NCI-H82 (cell line): ENCODE measurements around the gene BCO1.

Source experiments
- DNase-seq: peaks from one replicate; lab custom pipeline; 2025; lab: John Stamatoyannopoulos, UW

BCO1 gene

DNA sequence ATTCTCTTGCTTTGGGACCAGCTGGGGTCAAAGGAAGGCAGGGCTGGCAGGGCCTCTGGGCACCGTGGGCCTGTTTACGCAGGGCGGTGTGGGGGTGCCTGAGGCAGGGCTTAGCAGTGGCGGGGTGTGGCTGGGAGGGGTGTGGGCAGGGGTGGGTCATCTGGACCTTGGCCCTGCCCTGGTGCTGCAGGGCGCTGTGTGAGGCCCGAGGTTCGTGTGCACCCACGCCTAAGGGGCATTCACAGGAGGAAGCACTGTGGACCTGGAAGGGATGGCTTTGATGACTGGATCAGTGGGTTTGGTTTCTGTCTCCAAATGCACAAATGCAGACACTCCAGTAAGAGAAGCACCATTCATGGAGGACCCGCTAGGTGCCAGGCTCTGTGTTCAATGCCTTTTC is 37.3 kb downstream of the BCO1 start:
- no peak for DNase-seq

DNA sequence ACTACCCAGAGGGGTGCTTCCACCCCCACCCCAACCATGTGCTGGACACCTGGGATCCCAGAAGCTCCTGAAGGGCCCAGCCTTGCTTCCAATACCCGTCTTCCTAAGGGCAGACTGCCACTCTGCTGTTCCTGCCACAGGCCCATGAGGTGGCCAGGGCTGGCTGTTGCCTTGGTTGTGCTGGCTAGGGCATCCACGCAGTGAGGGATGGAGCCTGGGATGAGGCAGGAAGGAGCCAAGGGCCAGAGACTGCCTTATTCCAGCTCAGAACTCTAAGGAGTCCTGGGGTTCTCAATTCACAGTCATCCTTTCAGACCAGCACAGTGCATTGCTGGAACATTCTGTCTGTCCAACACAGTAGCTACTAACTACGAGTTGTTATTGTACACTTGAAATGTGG is 37.8 kb downstream of the BCO1 start:
- no peak for DNase-seq

DNA sequence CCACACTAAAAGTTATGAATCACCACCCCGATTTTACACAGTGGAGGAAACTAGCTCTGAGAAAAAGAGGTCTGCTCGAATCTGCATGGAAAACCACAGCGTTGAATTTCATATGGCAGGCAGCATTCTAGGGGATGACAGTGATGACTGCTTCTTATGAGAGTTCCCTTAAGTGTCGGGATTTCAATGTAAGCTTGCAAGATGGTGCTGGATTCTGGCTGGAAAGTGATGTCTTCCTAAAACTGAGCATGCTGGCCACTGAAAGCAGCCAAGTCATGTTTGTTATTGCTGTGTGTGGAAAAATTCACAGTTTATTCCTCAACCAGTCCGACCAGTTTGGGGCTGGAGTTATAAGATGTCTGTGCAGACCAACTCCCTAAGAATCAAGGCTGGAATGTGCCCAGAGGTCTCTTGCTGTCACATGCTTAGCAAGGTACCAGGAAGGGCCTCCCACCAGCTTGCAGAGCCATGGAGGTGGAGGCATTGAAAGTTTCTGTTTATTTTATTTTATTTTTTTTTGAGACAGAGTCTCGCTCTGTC is 39.1 kb downstream of the BCO1 start:
- DNase-seq: no peak

DNA sequence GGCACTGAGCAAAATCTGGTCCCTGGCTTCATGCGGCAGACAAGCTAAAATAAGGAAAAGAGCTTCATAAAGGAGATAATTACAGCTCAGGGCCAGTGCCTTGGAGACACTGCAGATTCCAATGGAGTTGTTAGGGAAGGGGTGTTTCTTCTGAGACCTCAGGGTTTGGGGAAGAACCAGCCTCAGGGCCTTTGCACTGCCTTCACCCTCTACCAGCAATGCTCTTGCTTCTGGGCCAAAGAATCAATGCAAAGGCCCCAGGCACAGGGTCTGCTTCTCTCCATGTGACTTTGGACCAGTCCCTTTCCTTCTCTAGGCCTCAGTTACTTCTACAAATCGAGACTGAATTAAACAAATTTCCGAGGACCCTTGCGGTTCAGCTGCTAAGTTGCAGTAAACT is 40.0 kb downstream of the BCO1 start:
- no peak for DNase-seq

DNA sequence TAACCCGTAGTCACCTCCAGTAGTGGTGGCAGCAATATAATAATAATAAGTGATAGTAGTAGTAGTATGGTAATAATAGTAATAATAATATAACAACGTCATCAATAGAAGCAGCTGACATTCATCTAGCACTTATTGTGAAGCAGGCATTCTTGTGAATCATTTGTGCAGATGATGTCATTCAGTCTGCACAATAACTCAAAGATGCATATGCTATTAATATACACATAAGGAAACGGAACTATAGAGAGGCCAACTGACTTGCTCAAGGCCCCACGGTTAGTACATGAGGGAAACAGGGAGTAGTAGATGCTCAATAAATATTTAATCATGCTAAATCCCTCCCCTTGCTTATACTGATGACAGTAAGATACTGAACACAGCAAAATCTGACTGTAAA is 40.9 kb downstream of the BCO1 start:
- DNase-seq: no peak

DNA sequence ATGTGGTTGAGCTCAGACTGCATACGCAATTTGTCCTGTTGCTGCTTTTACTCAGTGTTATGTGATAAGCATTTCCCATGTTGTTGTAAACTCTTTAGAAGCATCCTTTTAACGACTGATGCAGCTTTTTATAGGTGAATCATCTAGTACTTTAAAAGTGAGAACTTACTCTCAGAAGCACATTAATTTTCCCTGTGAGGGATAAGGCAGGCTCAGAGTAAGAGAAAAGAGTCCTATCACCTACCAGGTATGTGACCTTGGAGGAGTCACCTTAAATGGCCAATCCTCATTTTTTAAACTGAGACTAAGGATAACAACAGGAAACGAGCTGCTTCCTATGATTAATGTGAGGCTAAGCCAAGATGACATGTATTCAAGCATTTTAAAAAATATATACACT is 41.9 kb downstream of the BCO1 start:
- no peak for DNase-seq

DNA sequence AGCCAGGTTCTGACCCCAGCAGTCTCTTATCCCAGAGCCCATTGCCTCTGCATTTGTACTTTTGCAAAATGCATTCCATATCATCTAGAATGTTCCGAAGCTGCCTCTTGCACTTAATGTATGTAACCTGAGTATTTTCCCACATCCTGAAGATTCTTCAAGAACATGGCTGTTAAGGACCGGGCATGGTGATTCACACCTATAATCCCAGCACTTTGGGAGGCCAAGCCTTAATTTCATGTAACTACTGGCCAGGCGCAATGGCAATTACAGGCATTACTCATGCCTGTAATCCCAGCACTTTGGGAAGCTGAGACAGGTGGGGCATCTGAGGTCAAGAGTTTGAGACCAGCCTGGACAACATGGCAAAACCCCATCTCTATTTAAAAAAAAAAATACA is 44.6 kb downstream of the BCO1 start:
- no peak for DNase-seq

DNA sequence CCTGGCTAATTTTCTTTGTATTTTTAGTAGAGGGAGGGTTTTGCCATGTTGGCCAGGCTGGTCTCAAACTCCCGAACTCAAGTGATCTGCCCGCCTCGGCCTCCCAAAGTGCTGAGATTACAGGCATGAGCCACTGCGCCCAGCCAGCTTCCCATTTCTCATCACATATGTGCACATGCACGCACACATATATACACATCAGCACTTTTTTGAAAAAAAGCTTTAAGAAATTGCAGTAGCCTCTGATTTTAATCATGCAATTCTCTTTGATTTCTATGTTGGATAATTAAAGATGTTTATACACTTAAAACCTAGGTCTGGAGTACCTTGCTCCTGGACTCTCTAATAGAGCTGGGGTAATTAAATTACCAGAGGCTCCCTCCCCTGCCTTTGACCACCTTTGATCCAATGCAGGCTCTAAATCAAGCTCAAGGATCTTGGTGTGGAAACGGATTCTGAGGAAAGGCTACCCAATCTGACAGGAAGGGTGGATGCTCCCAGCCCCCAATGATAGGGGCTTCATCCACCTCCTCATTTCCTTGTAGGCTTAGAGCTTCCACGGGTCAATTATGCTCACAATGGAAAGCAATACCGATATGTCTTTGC is 46.6 kb downstream of the BCO1 start:
- DNase-seq: peak; percentile 2

DNA sequence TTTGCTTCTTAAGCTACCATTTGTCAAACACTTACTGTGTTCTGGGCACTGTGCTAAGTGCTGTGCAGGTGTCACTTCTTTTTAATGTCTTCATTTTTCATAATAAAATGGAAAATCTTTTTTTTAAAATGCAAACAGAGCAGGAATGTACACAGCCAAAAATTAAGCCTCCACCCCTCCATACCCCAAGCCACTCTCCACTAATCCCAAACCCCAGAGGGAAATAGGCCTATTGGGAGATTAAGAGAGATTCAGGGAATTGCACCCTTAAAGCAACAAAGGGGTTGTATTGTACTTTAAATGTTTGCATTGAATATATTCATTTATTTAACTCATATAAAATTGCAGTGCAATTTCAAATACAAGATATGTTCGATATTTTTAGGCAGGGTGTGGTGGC is 47.7 kb downstream of the BCO1 start:
- peak; percentile 19 for DNase-seq

DNA sequence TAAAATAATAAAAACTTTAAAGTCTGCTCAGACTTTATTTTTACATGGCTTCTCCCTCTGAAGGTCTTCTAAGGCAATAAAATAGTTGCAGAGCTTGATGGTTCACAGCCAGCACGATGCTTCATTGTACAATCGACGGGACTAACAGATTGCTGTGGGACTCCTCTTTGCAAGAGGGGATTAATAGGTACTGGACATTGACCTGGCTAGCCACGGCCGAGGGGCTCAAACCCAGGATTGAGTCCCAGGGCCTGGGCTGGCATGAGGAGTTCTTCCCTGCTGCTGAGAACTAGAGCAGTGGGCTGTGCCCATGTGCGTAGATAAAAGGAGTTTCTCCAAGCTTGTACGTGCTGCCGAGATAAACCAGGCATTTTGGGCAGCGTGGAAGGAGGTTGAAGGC is 52.6 kb downstream of the BCO1 start:
- no peak for DNase-seq

DNA sequence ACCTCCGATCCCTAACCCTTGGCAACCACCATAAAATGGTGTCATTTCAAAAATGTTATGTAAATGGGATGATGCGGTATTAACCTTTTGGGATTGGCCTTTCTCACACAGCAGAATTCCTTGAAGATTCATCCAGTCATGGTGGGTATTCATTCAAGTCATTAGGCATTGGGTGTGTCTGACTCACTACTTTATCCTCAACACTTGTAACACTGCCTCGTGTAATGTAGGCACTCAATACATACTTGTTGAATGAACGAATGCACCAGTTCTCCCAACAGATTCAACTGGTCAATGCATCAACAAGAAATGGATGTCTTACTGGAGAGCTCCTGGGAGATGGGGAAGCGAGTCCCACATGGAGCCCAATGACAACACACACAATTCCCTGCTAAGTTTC is 54.4 kb downstream of the BCO1 start:
- no peak for DNase-seq

DNA sequence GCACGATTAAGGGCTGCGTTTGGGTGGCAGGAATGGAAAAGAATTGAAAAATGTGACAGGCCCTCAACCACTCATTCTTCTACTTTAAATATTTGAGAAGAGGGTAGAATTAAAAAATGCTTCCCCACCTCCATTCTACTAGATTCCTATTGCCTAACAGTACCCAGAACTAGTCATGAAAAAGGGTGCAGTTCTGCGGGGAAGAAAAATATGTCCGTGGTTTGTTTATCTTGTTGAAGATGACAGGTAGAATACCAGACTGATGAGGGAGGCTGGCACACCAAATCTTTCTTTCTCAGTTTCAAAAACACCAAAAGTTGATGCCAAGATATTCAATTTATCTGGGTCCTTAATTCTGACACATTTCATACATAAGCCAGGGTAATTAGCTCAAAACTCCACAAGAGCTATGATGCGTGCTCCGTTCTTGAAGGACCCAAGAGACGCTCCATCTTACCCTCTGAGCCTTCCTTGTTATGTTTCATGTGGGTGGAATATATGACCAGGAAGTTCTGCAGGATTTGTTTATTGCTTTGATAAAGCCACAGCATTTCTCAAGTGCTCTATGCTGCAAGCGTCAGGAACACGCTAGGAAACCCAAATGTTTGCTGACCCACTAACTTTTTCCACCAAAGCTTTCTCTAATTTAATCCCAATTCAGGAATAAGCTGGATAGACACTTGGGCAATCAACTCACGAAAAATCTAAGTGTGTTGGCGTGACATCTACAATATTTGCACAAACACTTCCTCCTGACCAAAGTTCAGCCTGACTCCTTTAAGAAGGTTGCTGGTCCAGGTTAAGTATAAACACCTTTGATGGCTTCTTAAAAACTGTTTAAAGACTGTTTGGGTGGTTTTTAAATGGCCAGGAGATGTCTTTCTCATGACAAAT is 55.7 kb downstream of the BCO1 start:
- DNase-seq: no peak

DNA sequence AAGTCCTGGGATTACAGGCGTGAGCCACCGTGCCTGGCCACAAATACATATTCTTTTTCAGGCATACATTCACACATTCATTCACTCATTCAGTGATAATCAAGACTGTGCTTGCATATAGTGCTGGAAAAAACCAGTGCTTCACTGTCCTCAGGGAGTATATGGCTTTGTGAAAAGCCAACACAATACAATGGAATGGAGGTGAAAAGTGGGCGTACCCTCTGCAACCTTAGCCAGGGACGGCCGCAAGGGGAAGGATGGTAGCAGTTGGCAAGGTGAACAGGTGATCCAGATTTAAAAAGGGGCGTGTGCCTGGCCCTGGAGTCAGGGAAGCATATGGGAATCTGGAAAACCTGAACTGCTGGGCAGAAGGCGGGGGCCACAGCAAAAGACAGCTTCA is 58.1 kb downstream of the BCO1 start:
- DNase-seq: peak; percentile 4

DNA sequence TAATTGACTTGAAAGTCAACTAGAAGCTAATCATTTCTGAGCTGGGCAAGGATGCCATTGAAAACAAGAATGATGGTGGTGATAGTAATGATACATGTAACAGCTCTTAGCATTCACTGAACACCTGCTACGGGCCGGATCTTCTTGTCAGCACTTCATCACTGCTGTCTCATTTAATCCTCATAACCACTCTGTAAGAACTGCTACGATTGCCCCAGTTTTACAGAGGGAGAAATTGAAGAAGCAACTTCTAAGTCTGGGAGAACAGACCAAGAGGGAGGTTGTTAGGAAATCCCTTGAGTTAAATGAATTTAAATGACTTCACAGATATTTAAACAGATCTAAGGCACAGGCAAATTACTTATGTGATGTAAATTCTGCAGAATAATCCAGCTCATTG is 69.3 kb downstream of the BCO1 start:
- DNase-seq: peak; percentile 27

DNA sequence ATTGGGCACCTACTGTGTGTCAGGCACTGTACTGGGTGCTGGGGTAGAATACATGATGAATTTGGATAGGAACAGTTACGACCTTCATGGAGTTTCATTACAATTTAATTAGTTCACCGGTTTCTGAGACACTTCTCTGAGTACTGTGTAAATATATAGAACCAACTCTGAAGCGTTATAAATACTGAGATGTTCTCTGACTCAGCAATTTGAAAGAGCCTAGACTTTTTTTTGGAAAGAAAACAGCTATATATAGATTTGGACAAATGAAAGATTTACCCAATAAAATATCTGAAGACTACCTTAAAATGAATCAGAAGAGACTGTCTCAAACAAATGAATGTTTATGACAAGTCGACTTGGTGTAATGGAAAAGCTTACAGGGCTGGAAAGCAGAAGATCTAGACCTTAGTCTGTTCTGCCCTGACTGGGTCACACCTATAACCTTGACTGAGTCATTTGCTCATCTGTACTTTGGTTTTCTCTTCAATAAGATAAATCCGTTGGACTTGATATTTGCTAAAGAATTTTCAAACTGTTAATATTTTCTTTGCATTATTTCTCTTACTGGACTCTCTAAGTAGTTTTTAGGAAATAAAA is 71.7 kb downstream of the BCO1 start:
- DNase-seq: no peak

DNA sequence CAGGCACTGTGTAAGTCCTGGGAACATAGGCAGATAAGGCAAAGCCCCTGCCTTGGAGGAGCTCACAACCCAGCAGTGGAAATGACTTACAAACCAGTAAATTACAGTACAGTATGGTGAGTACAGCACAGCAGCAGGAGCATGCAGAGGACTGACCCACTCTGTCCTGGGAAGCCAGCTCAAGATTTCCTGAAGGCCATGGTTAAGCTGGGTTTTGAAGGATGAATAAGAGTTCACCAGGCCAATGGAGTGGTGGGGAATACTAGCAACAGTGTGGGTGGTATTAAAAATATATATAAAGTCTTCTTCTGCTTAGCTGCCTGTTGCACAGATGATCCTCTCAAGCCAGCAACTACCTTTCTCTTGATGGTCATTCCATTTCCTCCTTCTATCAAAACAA is 73.3 kb downstream of the BCO1 start:
- DNase-seq: no peak

DNA sequence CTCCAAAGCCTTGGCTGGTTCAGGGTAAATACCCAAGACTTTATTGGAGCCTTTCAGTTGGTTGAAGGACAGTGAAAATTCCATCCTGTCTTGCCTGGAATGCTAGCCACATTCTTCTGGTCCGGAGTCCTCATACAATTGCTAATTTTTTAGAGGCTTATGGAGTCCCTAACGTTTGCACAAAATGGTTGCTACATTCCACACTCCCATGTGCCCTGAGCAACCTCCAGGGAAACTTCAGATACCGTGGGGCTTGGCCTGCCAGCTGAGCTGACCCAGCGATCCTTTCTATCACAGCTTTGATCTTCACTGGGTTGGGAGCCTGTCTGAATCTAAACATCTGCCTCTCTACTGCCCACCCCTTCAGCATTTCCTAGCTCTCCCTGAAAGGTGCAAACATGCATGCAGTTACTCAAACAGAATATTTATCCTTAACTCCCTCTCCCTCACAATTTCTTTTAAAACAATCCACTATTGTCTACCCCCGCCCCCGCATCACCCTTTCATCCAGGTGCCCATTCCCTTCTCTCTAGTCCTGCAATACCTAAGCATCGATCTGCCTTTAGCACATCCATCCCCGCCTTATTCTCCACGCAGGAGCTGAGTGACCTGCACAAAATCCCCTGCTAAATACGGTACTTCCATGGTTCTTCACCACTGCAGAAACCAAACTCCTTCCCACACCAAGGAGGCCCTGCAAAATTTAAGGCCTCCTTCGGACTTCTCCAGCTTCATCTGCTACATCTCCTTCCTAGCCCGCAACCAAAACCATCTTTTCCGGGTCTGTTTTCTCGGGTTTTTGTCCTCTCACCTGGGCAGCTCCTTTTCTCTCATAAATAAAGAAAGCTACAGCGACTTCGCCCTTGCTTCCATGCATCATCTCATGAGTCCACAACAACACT is 75.5 kb downstream of the BCO1 start:
- peak; percentile 20 for DNase-seq

DNA sequence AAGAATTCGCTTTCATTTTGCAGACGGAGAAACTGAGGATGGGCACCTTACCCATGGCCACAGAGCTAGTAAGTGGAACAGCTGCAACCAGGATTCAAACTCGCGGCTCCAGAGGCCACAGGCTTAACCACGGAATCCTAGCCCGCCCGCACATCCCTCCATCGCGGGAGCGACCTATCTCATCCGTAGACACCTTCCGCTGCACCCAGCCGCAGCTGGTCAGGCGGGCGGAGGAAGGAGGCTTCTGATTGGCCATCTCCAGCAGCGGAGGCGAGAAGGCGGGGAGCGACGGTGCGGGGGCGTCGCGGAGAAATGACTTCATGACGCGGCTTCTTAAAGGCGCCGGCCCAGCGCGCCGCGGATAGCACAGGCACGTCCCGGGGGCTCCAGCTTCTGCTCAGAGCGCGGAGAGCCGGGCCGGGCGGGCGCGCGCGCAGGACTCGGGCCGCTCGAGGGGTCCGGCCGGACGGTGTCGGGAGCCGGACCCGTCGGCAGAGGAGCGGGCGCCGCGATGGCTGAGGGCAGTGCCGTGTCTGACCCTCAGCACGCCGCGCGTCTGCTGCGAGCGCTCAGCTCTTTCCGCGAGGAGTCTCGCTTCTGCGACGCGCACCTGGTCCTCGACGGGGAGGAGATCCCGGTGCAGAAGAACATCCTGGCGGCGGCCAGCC is 76.2 kb downstream of the BCO1 start, which contains the start of gene GAN:
TSS of gene GAN (plus strand) at position 360 of the 668 bp plus-strand sequence. CDS start at position 512, 152 bp downstream.
- peak; percentile 97 for DNase-seq

DNA sequence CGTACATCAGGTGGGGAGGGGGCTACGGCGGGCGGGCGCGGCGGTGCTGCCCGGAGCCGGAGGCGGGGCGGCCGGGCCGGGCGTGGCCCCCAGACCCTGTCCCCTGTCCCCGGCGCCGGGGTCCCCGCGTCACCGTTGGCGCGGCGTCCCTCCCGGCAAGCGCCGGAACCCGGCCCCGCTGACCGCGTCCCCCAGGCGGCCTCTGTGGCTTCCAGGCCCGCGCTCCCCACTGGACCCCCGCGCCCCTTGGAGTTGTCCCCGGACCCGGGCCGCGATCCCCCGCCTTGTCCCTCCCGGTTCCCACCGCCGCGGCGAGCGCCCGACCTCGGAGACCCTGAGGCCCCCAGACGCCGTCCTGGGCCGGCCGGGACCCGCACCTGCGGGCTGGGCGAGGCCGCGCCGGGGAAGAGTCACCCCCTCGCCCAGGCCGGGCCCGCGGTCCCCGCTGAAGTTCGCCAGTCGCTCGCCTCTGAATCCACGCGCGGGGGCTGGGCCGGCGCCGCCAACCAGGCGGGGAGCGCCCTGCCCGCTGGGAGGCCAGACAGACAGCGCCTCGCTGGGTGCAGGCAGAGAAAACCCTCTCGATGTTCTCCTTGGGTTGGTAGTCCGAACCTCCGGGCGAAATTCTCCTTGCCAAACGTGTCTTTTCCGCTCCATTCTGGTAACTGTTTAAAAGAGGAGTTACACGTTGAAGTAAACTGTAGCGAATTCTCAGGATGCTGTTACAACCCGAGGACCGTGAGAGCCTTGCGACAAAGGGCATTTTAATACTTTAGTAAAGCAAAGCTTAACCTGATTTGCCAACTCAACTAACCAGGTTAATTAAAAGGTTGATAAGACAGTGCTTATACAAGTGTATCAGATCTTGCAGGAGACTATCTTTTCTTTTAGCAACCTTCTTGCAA is 77.0 kb downstream of the BCO1 start:
- peak; percentile 42 for DNase-seq

DNA sequence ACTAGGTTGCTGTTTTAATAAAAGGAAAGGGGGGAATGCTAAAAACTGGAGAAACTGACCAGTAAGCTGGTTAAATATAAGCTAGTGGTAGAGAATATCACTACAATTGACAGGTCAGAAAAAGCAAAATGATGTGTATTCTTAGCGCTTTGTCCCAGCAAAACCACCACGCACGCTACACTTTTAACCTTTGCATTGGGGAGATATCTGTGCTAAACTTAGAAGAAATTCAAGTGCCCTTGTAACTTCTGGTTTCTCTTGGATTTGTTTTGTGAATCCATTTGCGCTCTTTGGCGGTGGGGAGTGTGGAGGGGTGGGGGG is 77.6 kb downstream of the BCO1 start:
- DNase-seq: no peak
